ENCODE results near the gene ABI1.

- TF ChIP-seq NFIC (IDR thresholded peaks at IDR 0.05) (no peak), TAF1 (IDR thresholded peaks at IDR 0.05; ENCODE audit: low read depth) (no peak), CEBPB (IDR thresholded peaks at IDR 0.05) (no peak), REST (IDR thresholded peaks at IDR 0.05; ENCODE audit: low read depth) (no peak)
Observed at GRCh38 chr10:26697922-26698608, 162.7 kb downstream of the ABI1 start.
